Embryonic facial prominence (tissue), 1 donor: Measurements from ENCODE around the gene ACTRT2.

ENCODE experiments used
- DNase-seq: peaks from one replicate; pipeline ENCODE4 v3.0.0-alpha.2; 2016; ENCODE audit errors: extremely low spot score

Gene ACTRT2

DNA sequence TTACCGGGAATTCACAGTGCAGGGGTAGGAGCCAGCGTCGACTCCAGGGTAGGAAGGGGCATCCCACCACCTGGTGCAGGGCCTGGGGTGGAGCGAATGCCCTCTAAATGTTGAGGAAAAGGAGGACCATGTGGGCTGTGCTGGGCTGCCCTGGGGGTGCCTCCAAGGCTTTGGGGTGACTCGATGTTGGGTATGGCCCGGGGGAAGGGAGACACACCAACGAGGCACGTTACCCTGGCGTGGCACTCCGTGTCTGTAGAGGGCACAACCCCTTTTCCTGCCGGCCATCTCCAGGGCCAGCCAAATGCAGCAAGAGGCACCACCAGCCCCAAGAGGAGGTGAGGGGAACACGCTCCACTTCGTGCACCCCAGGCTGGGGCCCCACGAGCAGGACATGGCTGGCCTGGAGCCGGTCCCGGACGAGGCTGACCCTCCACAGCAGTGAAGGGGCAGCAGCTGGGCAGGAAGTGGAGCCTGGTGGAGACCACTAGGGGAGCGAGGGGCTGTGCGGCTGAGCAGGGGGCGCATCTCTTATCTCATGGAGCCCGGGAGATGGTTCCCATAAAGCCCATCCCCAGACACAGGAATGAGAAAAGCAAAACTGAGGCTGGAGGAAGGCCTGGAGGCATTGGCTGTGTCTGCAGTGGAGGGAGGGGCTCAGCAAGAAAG, 11.2 kb downstream of the ACTRT2 start:
- no peak for DNase-seq

DNA sequence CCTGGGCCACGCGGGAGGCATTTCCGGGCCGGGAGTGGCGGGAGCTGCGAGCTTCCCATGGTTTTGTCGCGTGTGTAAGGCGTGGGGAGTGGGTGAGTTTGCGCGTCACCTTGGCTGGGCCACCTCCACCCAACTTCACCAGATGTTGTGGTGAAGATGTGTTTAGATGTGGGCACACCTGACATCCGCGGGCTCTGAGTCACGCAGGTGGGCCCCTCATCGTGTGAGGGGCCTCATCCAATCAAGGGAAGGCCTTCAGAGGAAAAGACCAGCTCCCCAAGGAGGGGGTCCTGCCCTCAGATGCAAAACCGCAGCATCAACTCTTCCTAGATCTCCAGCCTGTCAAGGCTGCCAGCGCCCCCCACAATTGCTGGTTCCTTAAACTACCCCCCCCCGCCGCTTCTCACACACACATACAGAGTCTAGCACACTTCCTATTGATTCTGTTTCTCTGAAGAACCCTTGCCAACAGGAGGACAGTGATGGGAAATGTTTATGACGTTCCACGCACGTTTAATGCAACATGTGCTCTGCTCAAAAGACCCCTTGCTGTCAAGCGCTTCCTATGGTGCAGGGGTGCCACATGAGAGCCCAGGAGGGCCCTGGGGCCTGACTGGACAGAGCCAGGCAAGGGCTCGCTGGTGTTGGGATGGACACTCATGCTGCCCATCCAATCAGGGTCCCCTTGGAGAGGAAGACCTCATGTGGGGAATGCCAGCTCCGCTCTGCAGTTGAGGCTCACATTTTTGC, 11.9 kb downstream of the ACTRT2 start:
- no peak for DNase-seq

DNA sequence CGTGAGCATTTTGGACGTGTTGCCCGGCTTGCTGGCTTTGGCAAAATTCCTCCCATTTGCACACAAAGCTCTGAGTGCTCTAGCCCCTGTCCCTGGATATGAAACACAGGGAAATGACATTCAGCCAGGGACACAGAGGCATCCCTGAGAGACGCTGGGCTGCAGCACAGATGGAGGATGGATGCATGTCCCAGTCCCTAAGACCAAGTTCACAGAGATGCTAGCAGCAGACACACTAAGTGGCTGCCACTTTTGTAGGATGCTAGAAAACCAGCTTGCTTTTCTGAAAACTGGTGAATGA, 12.5 kb downstream of the ACTRT2 start:
- DNase-seq, result no peak

DNA sequence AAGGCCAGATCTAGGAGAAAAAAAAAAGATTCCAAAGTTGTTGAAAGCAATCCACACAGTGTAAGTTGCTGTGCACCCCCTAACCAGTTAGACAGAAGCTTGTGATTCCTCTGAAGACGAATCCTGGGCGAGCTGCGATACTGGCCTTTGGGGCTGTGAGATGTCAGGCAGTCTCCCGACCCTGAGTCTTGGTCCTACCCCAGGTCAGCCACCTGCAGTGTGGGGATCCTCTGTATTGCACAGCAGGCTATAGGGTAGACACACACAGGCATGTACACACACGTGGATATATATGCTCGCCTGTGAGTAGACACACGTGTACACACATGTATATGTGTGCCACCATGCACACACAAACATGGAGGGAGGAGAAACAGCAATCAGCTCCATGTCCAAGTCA, 12.9 kb downstream of the ACTRT2 start:
- DNase-seq, result no peak

DNA sequence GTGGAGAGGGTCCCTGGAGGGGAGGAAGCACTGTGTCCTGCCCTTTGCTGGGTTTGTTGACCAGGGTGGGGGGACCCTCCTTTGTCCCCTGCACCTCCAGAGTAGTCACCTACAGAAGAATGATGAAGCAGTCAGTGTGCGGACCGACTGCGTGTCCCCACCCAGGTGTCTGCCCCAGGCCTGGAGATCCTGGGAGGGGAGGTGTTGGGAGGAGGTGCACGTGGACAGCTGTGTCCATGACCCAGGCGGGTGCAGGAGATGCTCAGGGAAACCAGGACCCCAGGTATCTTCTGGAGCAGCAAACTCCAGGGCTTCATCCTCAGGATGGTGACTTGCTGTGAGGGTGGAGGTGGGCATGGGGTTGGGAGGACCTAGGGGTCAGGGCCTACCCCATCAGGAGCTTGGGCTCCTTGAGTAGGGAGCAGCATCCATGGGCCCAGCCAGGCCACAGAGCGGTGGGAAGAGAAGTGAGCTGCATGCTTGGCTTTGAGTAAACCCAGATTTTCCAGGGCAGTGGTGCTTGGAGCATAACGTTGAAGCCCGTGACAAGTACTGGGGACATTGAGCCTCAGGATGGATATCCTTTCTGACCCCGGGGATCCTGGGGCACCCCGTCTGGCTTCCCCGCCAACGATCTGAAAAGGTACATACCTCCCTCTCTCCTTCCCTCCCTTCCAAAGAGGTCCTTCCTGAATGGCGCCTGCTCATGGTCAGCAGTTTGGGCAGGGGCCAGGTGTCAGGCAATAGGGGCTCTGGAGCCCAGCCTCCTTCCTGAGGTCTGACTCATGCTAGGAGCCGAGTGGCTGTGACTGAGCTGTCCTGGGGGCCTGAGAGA, 13.7 kb downstream of the ACTRT2 start:
- no peak for DNase-seq

DNA sequence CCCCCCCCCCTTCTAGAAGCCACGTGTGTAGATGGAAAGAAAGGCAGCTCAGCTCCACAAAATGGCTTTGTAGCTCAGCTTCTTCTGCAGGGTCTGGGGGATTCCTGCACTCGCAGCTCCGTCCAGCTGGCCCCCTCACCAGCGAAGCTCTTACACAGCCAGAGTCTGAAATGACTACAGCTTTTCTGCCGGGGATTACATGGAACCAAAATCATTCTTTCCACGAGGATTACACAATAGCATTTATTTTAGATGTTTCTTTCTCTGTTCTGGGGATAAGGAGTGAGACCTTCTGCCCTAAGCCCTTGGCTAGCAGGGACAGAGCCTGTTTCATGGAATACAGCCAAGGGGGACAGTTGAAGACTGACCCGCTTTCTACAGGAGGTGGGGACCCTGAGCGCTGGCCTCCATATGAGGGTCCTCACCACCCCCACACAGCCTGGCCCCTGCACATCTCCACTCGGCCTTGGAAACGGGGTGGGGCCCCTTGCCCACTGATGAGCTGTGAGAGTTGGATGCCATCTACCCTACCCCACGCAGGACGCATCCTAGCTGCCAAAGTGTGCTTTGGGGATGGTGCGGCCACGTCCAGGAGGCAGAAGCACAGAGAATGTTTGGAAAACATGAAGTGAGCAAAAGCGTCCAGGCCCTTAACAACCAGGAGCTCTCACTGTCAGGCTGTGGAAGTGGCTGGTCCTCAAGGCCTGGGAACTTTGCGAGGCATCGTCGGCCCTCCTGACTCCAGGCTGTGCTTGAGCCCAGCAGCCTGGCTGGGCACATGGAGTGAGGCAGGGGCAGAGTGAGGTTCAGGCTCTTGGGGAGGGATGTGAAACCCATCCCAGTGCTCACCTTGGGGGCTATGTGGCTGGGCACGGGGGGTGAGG, 14.5 kb downstream of the ACTRT2 start:
- DNase-seq, result no peak

DNA sequence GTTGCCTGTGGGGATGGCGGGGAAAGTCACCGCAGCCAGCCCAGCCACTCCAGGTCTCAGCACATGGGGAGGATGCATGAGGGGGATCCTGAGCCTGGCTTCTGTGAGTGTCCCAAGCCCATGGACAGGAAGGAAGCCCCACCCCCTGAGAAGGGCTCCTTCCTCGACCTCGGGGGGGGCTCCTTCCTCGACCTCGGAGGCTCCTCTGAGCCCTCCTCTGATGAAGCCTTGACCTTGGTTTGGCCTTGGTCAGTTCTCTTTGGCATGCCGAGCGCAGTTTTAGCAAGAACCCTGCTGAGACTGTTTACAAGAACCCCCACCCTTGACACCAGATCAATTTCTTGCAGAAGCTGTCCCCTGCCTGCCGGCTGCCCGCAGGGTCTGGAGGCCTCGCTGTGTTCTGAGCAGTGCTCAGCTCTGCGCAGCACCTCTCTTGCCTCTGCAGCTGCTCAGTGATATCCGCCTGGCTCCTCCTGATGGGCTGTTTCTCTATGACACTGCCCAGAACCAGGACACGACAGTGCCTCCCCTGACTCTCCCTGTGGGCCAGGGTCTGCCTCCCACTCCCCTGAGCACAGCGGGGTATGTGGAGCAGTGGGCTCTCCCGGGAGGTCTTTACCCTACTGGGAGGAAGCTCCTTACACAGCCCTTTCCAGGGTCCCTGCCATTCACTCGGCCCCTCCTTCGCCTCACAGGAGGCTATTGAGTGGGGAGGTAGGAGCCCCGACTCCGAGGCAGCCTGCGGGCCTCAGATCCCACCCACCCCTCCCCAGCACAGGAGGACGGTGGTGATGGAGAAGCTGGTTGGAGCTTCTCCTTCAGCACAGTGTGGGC, 15.4 kb downstream of the ACTRT2 start:
- DNase-seq, result no peak

DNA sequence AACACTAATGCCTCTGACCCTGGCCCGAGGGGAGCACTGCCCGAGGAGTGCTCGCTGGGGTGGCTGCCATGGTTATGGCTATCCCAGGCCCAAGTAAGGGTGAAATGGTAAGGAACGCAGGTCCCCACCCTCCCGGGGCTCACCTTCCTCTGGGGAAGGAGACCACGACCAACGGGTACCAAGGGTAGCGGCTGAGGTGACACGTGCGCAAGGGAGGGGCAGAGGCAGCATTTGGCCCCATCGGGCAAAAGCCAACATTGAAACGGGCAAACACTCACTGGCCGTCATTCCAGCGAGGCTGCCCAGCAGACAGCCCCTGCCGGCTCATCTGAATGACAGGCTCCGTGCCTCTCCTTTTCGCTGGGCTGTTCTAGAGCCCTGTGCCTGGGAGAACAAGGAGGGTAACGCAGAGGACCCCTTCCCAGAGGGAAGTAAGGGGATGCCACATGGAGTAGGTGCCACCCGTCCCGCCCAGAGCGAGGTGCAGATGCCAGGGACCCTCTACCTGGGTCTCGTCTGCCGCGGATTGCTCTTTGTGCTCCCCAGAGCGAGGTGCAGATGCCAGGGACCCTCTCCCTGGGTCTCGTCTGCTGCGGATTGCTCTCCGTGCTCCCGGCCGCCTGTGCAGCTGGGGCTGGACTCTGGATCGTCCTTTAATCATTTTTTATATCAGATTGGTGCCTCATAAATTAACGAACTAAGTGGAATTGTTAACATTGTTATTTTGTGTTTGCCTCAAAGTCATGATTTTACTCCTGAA, 16.2 kb downstream of the ACTRT2 start:
- no peak for DNase-seq

DNA sequence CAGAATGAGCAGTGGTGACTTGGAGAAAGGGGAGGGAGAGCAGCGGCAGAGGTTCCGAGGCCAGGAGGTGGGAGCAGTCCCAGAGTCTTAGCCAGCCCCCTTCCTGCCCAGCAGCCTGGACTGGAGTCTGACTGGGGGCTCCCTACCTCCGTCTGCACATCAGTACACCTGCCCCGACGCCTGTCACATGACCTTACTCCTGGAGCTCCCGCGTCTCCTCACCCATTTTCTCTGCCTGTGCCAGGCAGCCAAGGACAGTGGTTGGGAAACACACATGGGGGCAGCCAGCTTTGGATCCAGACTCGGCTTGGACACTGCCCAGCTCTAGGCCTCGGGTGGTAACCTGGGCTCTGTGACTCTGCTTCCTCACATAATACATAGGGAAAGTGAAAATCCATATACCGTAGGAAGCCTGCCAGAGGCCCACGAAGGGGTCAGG, 16.9 kb downstream of the ACTRT2 start:
- DNase-seq, result no peak

DNA sequence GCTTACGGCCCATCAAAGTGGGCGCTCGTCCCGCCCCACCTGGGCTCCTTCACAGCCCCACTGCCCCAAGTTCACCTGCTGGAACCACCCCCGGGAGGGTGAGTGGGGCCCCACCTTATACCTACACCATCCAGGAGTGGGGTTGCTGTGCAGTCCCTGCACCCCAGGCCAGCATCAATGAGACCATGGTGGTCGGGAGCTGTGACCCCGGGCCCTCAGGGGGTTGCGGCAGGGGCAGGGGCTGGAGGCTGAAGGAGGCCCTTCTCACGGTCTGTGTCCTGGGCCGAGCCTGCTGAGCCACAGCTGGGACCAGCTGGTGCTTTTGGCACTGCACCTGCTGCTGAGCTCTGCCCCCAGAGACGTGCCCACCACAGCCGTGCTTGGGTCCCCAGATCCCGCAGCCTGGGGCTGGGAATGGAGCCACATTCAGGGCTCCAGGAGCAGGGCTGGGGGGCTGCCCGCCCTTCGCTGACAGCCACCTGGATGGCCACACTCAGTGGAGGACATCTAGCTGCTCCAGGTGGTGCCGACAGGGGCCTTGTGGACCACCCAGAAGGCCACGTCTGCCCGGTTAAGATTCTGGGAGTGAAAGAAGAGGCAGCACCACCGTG, 17.4 kb downstream of the ACTRT2 start:
- no peak for DNase-seq

DNA sequence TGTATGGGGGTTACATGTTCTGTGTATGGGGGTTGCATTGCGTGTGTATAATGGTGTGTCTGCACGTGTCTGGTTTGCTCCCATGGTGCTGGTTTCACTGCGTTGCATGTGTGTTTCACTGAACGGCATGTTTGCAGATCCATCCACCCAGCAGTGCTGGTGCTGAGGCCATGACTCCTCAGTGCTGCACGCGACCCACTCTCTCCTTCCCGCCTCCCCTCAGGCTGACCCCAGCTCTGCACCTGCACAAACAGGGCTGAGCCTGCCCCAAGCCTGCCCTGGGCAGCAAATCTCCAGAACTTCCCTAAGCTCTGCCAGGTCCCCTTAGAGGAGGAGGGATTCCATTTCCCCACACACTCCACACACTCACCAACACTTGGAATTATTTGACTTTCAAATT, 18.7 kb downstream of the ACTRT2 start:
- no peak for DNase-seq

DNA sequence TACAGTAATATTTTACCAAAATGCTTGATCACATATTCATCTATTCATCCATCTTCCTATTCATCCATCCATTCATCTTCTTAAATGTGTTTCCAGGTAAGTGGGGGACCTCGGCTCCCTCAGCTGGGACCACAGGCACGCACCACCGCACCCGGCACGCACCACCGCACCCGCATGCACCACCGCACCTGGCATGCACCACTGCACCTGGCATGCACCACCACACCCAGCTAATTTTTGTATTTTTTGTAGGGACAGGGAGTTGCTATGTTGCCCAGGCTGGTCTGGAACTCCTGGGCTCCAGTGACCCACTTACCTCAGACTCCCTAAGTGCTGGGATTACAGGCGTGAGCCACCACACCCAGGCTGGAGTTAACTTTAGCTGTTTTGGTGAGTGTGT, 21.2 kb downstream of the ACTRT2 start:
- no peak for DNase-seq

DNA sequence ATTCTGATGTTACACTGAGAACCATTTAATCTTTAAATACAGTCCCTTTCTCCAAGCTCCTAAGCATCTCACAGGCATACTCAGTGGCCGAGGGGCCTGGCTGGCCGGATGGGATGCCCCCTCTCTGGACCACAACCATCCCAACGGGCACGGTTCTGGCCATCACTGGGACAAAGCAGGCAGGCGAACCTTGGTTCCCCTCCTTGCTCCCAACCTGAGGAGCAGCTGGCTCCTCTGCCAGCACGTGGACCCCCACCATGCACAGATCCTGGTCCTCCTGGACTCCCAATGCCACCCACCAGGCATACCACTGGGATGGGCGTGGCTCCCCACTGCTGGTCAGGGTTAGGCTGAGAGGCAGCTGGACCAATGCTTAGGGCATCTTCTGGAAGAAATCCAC, 27.9 kb downstream of the ACTRT2 start:
- DNase-seq, result no peak

DNA sequence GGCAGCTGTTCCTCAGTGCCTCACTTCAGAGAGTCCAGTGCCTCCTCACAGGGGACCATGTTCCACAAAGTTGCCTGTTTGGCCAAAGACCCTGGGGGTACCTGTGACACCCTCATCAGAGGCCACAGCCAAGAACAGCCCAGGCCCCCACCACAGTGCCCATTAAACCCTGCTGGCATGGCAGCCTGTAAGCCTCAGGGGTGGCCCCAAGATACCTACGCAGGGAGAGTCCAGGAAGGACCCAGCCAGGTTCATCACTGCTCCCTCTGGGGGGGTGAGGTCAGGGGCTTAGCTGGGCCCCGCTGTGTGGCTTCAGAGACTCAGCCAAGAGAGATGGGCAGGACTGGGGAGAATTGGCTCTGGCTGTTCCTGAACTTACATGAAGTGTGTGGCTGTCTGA, 28.6 kb downstream of the ACTRT2 start:
- DNase-seq, result no peak

DNA sequence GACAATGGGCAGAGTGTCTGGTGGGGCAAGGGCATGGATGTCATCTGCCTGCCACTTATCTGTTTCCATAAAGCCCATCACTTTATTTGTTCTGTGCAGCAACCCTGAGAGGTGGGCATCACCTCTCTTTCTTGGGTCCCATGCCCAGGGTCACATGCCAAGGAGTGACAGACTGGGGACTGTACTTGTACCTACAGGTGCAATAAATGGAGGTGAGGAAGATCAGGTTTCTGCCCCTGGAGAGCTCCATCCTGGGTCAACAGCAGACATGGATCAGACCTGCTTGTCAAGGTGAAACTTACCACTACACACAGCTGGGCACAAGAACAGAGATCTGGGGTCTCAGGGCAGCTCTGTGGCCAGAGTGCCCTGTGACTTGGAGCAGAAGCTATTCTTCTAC, 29.3 kb downstream of the ACTRT2 start:
- DNase-seq, result no peak

DNA sequence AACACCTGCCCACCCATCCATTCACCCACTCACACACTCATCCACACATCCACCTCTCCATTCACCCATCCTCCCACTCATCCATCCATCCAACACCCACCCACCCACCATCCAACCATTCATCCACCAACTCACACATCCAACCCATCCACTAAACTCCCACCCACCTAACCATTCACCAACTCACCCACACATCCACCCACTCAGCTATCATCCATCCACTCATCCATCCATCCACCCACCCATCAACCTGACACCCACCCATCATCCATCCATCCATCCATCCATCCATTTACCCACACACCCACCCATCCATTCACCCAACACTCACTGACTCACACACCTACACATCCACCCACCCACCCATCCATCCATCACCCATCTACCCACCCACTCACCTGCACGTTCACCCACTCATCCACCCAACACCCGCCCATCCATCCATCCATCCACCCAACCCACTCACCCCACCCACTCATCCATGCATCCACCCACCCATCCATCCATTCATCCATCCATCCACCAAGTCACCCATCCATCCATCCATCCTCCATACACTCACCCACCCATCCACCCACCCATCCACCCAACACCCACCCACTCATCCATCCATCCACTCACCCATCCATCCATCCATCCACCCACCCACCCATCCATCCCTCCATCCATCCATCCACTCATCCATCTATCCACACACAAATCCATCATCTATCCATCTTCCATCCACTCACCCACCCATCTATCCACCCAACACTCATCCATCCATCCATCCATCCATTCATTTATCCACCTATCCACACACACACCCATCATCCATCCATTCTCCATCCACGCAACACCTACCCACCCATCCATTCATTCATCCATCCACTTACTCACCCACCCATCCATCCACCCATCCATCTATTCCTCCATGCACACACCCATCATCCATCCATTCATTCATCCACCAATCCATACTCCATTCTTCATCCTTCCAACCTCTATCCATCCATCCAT, 30.3 kb downstream of the ACTRT2 start:
- DNase-seq, result no peak

DNA sequence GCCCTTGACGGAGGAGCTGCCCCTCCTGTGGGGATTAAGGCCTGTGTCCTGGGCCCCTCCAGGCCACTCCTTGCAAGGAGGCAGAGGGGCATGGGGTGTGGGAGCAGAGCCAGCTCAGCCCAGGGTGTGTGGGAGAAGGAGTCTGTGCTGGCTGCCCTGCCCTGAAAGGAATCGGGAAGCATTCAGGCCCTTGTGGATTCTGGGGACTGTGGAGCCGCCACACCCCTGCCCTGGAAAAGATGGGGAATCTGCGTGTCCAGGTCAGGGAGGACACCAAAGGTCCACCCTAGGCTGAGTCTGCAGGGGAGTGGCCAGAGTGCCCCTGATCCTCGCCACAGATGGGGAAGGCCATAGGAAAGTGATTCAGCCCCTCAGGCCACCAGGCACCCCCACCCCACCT, 31.2 kb downstream of the ACTRT2 start:
- DNase-seq, result no peak

DNA sequence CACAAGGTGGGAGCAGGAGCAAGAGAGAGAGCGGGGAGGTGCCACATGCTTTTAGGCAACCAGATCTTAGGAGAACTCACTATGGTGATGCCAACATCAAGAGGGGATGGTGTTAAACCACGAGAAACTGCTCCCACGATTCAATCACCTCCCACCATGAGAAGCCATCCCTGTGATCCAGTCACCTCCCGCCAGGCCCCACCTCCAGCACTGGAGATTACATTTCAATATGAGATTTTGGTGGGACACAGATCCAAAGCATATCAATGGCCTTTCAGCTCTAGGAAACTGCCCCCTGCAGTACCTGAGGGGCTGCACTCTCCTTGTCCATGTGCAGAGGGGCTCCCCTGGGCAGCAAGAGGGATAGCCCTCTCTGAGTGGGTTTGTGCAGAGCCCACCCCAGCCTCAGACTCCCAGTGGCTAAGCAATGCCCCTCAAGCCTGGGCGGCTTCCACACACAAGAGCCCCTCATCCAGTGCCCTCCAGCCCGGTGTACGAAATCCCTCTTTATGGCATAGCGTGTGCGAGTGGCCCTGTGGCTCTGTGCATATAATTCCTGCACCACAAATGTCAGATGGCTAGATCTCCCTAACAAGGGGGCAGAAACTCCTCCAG, 32.2 kb downstream of the ACTRT2 start:
- no peak for DNase-seq
